Choroid plexus epithelial cell (primary cell): ENCODE measurements around the gene UBTD1.

Source experiments
- DNase-seq: peaks from one replicate; pipeline ENCODE4 v3.0.0-alpha.2; 2010; ENCODE audit warnings: low read depth
- H3K4me3 ChIP-seq: 2 replicates; pipeline ENCODE4 v1.5.1; 2011; ENCODE audit warnings: low read depth, mild to moderate bottlenecking, control low read depth, low read length, moderate library complexity
- TF ChIP-seq, protein P1 (sequence below): conservative IDR thresholded peaks from 2 replicates; pipeline ENCODE4 v1.5.1; 2011; ENCODE audit warnings: low read depth, mild to moderate bottlenecking, control low read depth, inconsistent platforms, low read length, moderate library complexity

Gene UBTD1

GRCh38 chr10:97538839-97539238, 40.1 kb downstream of the UBTD1 start:
- TF ChIP-seq, protein P1, sequence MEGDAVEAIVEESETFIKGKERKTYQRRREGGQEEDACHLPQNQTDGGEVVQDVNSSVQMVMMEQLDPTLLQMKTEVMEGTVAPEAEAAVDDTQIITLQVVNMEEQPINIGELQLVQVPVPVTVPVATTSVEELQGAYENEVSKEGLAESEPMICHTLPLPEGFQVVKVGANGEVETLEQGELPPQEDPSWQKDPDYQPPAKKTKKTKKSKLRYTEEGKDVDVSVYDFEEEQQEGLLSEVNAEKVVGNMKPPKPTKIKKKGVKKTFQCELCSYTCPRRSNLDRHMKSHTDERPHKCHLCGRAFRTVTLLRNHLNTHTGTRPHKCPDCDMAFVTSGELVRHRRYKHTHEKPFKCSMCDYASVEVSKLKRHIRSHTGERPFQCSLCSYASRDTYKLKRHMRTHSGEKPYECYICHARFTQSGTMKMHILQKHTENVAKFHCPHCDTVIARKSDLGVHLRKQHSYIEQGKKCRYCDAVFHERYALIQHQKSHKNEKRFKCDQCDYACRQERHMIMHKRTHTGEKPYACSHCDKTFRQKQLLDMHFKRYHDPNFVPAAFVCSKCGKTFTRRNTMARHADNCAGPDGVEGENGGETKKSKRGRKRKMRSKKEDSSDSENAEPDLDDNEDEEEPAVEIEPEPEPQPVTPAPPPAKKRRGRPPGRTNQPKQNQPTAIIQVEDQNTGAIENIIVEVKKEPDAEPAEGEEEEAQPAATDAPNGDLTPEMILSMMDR: no peak
- DNase-seq: no peak
- no peak overlapping the region for H3K4me3 ChIP-seq

- TF ChIP-seq, protein P1: peak; percentile 60
- DNase-seq: peak; percentile 93
- H3K4me3 ChIP-seq: no peak overlapping the region
Observed at GRCh38 chr10:97539523-97540200, 40.9 kb downstream of the UBTD1 start.

- DNase-seq: no peak
- H3K4me3 ChIP-seq: no peak overlapping the region
- TF ChIP-seq, protein P1: peak; percentile 13
Observed at GRCh38 chr10:97540669-97541500, 42.2 kb downstream of the UBTD1 start.

- H3K4me3 ChIP-seq: no peak overlapping the region
- TF ChIP-seq, protein P1: no peak
- peak; percentile 89 for DNase-seq
Observed at GRCh38 chr10:97542169-97543024, 43.7 kb downstream of the UBTD1 start.

DNA sequence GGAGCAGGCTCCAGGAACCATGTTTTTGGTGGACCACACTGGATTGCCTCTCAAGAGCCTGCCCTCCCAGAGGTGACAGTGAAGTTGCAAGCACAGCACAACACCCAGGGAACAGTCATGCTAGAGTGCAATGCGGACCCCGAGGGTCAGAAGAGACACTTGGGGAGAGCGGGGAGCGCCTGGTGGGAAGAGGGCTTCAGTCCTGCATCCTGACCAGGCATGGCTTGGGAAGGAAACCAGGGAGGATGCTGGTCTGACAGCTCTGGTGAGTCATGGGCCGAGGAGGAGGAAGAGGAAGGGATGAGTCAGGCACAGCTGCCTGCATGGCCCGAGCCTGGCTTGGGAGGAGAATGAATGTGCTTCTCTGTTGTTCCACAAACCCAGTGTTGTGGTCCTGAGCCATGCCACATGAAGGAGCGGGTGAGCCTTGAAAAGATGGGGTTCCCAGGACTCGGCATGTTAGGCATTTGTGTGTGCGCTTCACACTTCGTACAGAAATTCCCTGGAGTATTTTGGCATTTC, 44.4 kb downstream of the UBTD1 start:
- peak; percentile 96 for DNase-seq
- H3K4me3 ChIP-seq: no peak overlapping the region

More for the DNA sequence above, 44.4 kb downstream of the UBTD1 start:
- TF ChIP-seq, protein P1: no peak
